Loucy (cell line): ENCODE data around the gene TGFB3.
"Not testable (repeated sequence)": the region's sequence is repeated elsewhere in the genome, so short reads cannot be mapped to it uniquely, and the experiment has no call there.

Source experiments
- CTCF ChIP-seq: fragments of 200-600 bp; sonication (generic); conservative IDR thresholded peaks from 2 replicates; pipeline ENCODE4 v1.5.1; 2014; ENCODE audit warnings: mild to moderate bottlenecking, antibody characterized with exemption, low read length
- EZH2phosphoT487 ChIP-seq: fragments of 200-600 bp; IDR thresholded peaks from 2 replicates; pipeline ENCODE4 v1.6.1; 2018; ENCODE audit warnings: antibody characterized with exemption, mild to moderate bottlenecking, moderate library complexity, borderline replicate concordance

GRCh38 chr14:75925141-75925840 is 56.5 kb downstream of the TGFB3 start:
- not testable (repeated sequence) for TF ChIP-seq CTCF, EZH2phosphoT487
